ENCODE results near the gene SCFD1.
"Not testable (repeated sequence)": the region's sequence is repeated elsewhere in the genome, so short reads cannot be mapped to it uniquely, and the experiment has no call there.

Gene SCFD1

GRCh38 chr14:30680036-30680435 lies 57.9 kb downstream of the SCFD1 start:
- DNase-seq, result no peak

DNA sequence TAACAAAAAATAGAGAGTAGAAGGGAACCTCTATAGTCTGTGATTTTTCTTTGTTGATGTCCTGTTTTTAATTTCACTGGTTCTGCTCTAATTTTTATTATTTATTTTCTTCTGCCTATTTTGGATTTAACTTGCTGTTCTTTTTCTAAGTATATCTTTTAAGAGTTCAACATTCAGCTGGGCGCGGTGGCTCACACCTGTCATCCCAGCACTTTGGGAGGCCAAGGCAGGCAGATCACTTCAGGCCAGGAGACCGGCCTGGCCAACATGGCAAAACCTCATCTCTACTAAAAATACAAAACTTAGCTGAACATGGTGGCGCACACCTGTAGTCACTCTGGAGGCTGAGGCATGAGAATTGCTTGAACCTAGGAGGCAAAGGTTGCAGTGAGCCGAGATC lies 58.7 kb downstream of the SCFD1 start:
- not testable (repeated sequence) for DNase-seq

- DNase-seq, result no peak
Measured at GRCh38 chr14:30681752-30682355, 59.7 kb downstream of the SCFD1 start.

DNA sequence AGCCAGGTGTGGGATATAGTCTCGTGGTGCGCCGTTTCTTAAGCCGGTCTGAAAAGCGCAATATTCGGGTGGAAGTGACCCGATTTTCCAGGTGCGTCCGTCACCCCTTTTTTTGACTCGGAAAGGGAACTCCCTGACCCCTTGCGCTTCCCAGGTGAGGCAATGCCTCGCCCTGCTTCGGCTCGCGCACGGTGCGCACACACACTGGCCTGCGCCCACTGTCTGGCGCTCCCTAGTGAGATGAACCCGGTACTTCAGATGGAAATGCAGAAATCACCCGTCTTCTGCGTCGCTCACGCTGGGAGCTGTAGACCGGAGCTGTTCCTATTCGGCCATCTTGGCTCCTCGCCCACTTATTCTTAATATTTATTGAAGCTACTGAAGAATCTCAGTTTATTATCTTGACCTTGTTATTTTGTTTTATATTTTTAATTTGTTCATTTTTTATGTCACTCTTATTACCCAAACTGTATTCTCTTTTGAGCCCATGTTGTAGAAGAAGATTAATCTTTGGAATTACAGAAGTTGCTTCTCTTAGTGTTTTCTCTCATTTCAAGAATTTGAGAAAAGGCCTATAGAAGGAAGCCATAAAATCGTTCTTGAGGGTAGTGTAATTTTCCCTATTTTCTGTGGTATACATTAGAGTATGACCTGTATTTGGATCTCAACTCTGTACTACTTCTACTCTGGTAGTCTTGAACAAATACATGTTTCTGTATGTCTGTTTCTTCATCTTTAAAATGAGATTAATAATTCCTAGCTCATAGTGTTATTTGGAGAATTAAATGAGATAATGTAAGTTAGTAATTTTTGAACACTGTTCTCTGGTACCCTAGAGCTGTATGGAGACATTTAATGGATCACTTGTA lies 68.6 kb downstream of the SCFD1 start:
- DNase-seq, result peak; percentile 22

- no peak for DNase-seq
Measured at GRCh38 chr14:30691751-30692398, 69.8 kb downstream of the SCFD1 start.

- no peak for DNase-seq
Measured at GRCh38 chr14:30692669-30693068, 70.5 kb downstream of the SCFD1 start.

DNA sequence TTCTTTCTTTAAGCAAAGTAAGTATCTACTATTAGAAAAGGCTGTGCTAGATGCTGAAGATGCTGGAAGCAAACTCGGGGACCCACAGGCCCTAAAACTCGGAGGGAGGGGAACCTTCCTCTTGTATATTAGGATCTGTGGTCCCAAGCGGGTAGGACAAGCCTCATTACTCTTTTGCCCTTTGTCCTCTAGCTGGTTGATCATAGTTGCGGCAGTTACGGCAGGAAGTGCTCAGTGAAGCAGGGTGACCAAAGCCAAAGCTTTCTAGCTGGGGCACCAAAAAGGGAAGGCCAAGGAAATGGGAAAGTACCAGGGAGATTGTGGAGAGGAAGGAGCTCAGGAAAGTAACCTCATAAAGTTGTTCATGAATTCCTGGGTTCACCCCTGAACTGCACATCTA lies 76.3 kb downstream of the SCFD1 start:
- no peak for DNase-seq

- DNase-seq, result no peak
Measured at GRCh38 chr14:30706704-30707103, 84.6 kb downstream of the SCFD1 start.

DNA sequence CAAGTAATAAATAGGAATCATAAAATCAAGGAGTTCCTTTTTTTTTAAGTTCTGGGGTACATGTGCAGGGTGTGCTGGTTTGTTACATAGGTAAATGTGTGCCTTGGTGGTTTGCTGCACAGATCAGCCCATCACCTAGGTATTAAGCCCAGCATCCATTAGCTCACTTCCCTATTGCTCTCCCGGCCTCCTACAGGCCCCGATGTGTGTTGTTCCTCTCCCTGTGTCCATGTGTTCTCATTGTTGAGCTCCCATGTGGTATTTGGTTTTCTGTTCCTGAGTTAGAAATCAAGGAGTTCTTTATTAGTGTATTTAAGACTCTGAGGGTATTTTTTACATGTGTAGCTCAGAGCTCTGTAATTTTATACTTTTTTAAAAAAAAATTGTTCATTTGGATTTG lies 86.0 kb downstream of the SCFD1 start:
- no peak for DNase-seq

DNA sequence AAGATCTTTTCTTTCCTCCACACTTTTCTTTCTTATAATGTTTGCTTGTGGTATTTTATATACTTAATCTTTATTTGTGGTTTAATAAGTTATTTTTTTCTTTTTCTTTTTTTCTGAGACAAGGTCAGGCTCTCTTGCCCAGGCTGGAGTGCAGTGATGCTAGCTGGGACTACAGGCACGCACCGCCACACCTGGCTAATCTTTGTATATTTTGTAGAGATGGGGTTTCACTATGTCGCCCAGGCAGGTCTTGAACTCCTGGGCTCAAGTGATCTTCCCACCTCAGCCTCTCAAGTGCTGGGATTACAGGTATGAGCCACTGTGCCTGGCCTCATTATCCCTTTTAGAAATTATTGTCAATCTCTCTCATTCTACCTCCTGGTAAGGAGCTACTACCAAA lies 87.1 kb downstream of the SCFD1 start:
- no peak for DNase-seq

DNA sequence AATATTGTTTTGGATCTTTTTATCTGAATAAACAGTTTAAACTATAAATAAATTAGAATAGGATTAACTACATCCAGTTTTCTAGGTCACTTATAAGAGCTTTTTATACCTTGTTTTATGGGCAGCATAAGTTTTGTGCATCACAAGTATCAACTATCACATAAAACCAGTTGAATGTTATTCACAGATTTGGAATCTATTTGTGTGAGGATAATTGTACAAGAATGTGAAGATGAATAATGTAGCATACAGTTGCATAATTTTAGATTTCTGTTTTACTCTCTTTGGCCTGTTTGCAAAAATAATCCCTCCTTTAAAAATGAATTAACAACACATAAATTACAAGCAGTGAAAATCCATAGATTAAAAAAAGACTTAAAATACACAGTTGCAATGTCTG lies 88.8 kb downstream of the SCFD1 start:
- no peak for DNase-seq

DNA sequence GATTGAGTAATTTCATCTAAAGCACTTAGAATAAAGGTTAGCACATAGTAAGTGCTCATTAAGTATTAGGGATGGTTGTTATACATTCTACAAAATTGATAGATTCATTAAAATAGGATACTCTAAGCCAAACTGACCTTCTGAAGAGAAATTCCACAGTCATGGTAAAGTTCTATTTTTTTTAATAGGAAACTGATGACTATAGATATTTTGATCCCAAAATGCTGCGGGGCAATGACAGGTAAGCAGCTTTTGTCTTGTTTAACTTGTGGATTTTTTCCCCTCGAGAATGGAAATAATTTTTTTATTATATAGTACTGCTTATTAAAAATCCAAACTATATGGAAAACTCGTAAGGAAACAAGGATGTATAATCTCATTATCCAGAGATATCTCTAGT lies 97.0 kb downstream of the SCFD1 start:
- no peak for DNase-seq

DNA sequence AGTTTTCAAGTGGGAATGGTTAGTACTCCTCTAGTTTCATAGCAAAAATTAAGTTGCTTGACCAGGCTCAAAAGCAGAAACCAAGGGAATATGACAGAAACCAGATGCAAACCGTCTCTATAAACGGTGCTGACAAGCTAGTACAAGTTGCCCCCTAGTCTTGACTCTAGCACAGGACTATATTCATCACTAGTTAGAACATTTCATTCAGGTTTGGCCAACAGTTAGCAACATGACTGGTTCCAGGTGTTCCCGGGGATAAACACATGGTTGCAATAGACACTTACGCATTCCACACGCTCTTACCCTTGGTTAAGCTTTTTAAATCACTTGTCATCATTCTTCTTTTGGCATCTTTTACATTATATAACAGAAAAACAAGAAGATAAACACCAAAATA lies 103.6 kb downstream of the SCFD1 start:
- DNase-seq, result no peak

DNA sequence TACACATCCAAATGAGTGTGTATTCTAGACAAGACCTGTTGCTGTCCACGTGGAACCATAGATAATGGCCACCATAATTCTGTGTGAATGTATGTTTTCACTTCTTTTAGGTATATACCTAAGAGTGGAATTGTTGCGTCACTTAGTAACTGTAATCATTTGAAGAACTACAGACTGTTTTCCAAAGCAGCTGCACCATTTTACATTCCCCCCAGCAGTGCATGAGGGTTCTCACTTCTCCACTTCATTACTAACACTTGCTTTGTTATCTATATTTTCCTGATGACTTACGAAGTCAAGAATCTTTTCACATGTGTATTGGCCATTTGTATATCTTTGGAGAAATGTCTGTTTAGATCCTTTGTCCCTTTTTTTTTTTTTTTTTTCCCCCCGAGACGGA lies 106.4 kb downstream of the SCFD1 start:
- no peak for DNase-seq

DNA sequence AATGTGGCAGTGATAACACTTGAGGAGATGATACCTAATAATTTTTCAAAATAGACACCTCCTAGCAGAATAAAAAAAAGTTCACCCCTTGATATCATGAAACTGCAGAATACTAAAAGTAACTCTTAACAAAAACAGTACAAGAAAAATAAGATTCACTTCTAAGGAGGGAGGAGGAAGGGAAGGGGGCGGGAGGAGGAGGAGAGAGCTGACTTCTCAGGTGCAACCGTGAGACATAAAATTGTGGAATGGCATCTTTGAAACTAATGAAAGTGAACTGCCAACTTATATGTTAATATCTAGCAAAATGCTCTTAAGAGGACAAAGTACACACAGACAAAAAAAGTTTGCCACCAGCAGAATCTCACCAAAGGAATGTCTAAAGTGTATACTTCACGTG lies 115.8 kb downstream of the SCFD1 start:
- no peak for DNase-seq

GRCh38 chr14:30738978-30739377 lies 116.9 kb downstream of the SCFD1 start:
- DNase-seq, result no peak

GRCh38 chr14:30748343-30748742 lies 126.2 kb downstream of the SCFD1 start:
- DNase-seq, result no peak

- no peak for DNase-seq
Measured at GRCh38 chr14:30751646-30752416, 129.7 kb downstream of the SCFD1 start.

- DNase-seq, result no peak
Measured at GRCh38 chr14:30753452-30753851, 131.3 kb downstream of the SCFD1 start.

- no peak for DNase-seq
Measured at GRCh38 chr14:30754778-30755177, 132.7 kb downstream of the SCFD1 start.

DNA sequence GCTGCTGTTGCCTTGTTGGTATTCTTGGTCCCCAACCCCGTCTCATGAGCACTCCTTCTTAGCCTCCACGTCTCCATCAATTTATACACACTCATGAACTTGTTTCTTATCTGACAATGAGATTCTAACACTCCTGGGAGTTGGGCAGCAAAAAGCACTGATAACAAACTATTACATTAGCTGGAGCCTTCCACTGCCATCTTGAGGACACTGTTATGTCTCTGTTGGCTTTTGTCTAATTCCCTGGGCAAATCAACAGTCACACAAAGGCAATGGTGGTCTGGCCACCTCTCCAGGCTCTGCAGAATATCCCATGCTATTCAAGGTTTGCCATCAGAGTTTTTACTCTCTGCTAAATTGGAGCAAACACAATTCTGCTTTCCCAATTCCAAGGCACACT lies 134.5 kb downstream of the SCFD1 start:
- DNase-seq, result no peak

DNA sequence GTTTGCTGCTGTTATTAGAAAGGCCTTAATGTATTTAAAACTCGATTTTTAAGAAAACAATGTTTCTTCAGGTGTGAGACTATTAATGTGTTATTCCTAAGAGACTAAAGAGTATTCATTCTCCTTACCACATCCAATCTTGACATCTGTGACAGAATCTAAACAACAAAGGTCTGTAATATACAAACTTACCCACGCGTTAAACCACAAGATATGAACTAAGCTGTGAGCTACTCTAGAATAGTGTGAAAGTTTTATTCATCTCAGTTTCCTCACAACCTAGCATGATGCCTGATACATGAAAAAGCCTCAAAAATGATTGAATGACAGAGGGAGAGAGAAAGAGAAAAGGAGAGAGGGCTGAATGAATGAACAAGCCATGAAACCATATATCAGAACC lies 135.0 kb downstream of the SCFD1 start:
- no peak for DNase-seq

All from kidney glomerular epithelial cell (primary cell).